AG04450 (cell line): ENCODE measurements around the gene DPYD. TPM values are rescaled to one million over a fixed set of nuclear protein-coding genes. Genes with fewer than 3 reads are reported as not detected.

Experiments used
- CTCF ChIA-PET: fragments of 300-600, 350-600 bp; formaldehyde crosslinking; extraction: SDS; loops from one replicate; lab custom pipeline; 2022; ENCODE audit warnings: antibody characterized with exemption, inconsistent platforms; lab: Charles Lee
- POLR2A ChIA-PET: fragments of 350-600 bp; formaldehyde crosslinking; extraction: SDS; loops from one replicate; lab custom pipeline; 2021; ENCODE audit warnings: antibody characterized with exemption, inconsistent platforms; lab: Yijun Ruan, JAX
- DNase-seq: peaks from one replicate; pipeline ENCODE4 v3.0.0-alpha.2; 2011; ENCODE audit warnings: low read depth, low spot score
- H3K27ac ChIP-seq: one replicate; pipeline ENCODE4 v1.5.1; 2012; ENCODE audit warnings: low read depth, low read length, control low read depth
- H3K27me3 ChIP-seq: one replicate; pipeline ENCODE4 v1.6.0; 2012; ENCODE audit warnings: low read length; ENCODE audit not compliant: control insufficient read depth, insufficient read depth
- H3K4me3 ChIP-seq: 2 replicates; pipeline ENCODE4 v1.5.1; 2011; ENCODE audit warnings: mild to moderate bottlenecking, low read depth, low read length, control low read depth
- H3K9me3 ChIP-seq: 2 replicates; pipeline ENCODE4 v1.5.1; 2012; ENCODE audit warnings: low read length; ENCODE audit not compliant: control insufficient read depth, insufficient read depth
- polyA plus RNA-seq: library from polyadenylated mRNA; depleted of rRNA; stranded (reverse); fragments of >200 nt; gene quantifications from 2 replicates; pipeline ENCODE4 v1.2.3, GENCODE V29; 2011
- TF ChIP-seq, protein P1 (sequence below): IDR thresholded peaks from 2 replicates; pipeline ENCODE4 v1.5.1; 2011; ENCODE audit warnings: low read depth, low read length, control low read depth, inconsistent platforms

Gene DPYD
- polyA plus RNA-seq, 1 experiment: 21.4 TPM

DNA sequence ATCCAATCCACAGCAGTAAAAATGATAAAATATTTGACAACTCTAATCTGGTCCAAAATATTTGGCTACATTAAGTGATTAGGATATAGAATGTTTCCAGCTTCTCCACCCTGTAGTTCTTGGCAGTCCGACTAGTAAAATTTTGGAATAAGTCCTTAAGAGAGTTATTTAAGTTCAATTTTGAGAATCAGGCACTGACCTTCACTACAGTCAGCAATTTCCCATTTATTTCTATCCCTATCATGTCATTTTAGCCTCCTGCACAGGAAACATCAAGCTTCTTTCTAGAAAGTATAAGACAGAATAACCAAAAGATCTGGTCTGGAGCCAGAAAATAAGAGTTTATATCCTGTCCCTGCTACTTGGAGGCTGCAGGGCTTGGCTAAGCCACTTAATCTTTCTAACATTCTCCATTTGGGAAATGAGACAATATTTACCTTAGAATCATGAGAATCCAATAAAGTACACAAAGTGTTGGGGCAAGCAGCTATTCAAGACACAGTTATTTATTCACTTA lies 162.2 kb downstream of the DPYD start:
- no peak for DNase-seq
- no peak overlapping the region for H3K4me3 ChIP-seq
- TF ChIP-seq, protein P1, sequence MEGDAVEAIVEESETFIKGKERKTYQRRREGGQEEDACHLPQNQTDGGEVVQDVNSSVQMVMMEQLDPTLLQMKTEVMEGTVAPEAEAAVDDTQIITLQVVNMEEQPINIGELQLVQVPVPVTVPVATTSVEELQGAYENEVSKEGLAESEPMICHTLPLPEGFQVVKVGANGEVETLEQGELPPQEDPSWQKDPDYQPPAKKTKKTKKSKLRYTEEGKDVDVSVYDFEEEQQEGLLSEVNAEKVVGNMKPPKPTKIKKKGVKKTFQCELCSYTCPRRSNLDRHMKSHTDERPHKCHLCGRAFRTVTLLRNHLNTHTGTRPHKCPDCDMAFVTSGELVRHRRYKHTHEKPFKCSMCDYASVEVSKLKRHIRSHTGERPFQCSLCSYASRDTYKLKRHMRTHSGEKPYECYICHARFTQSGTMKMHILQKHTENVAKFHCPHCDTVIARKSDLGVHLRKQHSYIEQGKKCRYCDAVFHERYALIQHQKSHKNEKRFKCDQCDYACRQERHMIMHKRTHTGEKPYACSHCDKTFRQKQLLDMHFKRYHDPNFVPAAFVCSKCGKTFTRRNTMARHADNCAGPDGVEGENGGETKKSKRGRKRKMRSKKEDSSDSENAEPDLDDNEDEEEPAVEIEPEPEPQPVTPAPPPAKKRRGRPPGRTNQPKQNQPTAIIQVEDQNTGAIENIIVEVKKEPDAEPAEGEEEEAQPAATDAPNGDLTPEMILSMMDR: no peak
- no peaks in the 10 kb centered on the region for H3K9me3 ChIP-seq
- POLR2A ChIA-PET: no interaction called here
- CTCF ChIA-PET: interaction anchor here (1.2 kb wide), 1 partner anchor 292 kb away, joined by 3 read pairs; no protein-coding TSS in a partner anchor
- no peaks in the 10 kb centered on the region for H3K27me3 ChIP-seq
- H3K27ac ChIP-seq: no peak overlapping the region

DNA sequence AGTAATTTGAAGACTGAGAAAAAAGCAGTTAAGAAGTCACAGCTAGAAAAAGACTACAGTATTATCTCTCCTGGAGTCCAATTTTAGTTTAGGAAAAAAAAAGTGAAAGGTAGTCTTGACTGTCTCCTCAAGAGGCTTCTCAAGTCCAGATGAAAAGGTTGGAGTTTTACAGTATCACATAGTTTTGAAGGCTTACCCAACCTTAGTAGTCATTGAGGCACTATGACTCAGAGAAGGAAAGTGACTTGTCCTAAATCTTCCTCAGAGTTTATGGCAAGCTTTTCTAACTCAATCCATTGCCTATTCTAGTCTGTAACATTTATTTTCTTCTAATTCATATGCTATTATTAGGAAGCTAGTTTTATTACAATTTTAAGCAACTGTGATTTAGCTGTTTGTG lies 174.9 kb downstream of the DPYD start:
- H3K27ac ChIP-seq: no peak overlapping the region
- ChIA-PET POLR2A (no interaction called here), CTCF (interaction anchor here (1.2 kb wide), 1 partner anchor 13 kb away, joined by 3 read pairs; no protein-coding TSS in a partner anchor)
- DNase-seq: no peak
- H3K9me3 ChIP-seq: no peaks in the 10 kb centered on the region
- TF ChIP-seq, protein P1: no peak
- no peaks in the 10 kb centered on the region for H3K27me3 ChIP-seq
- H3K4me3 ChIP-seq: no peak overlapping the region

DNA sequence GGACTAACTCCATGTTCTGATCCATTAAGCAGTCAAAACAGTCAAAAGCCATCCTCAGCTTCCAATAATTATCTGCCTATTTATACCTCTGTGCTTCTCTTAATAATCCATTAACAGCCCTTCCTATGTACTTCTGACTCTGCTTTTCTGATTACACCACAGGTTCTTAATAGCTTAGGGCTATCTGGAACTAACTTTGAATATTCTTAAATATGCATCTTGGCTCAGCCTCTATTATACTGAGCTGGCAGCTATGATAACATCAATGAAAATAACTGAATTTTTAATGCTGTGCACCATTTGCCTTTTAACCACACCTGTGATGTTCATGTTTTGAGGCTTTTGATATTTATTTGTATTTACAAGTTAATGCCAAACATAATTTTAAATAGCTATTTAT lies 175.9 kb downstream of the DPYD start:
- Histone ChIP-seq H3K27ac (no peak overlapping the region), H3K27me3 (no peaks in the 10 kb centered on the region), H3K9me3 (no peaks in the 10 kb centered on the region), H3K4me3 (no peak overlapping the region)
- DNase-seq: no peak
- TF ChIP-seq, protein P1: no peak
- CTCF ChIA-PET: no interaction called here
- POLR2A ChIA-PET: no interaction called here

DNA sequence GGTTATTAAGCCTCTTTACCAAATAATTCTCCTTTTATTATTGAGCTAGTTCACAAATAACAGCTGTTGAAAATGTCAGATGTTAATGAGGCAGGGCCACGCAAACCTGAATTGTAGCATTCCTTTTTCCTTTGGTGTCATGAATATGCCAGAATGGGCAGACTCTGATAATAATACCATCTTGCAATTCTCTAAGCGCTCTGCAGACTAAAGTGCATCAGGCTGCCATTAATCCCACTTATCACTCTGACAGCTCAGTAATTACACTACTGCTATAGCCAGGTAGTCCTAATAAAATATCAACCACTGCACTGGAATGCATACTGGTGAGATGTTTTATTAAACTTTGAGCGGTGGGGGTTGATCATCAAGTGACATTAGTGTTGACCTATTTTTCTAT lies 177.7 kb downstream of the DPYD start:
- Histone ChIP-seq H3K4me3 (no peak overlapping the region), H3K9me3 (no peaks in the 10 kb centered on the region), H3K27ac (no peak overlapping the region), H3K27me3 (no peaks in the 10 kb centered on the region)
- TF ChIP-seq, protein P1: no peak
- ChIA-PET CTCF (no interaction called here), POLR2A (no interaction called here)
- no peak for DNase-seq

DNA sequence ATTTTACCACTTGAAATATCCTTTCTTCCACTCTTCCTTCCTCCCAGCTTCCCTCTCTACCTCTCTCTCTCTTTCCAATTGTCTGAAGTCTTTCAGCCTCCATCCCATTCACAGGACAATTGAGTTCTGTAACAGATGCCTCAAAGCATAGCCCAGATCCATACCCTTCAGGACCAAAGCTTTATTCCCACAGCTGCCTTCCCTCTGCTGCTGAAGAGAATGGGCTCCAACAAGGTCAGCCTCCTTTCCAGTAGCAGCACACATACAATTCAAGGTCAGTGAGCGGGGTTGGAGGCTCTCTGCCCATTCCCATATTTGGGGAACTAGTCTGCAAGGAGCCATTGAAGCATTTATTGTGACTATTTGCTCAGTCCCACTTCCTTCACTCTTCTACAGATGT lies 179.9 kb downstream of the DPYD start:
- TF ChIP-seq, protein P1: no peak
- H3K27me3 ChIP-seq: no peaks in the 10 kb centered on the region
- ChIA-PET CTCF (no interaction called here), POLR2A (no interaction called here)
- no peak for DNase-seq
- no peak overlapping the region for H3K4me3 ChIP-seq
- no peak overlapping the region for H3K27ac ChIP-seq
- no peaks in the 10 kb centered on the region for H3K9me3 ChIP-seq
